Stomach (tissue), 4 donors: ENCODE results near the gene STARD7.

Experiments used
- POLR2A ChIP-seq, 4 donors: fragments of 450-650 bp; IDR thresholded peaks; one replicate each; pipeline ENCODE4 v1.6.1; 2016; ENCODE audit warnings: antibody characterized with exemption in 4 of 4, control low read depth in 2 of 4, mild to moderate bottlenecking in 1 of 4, moderate library complexity in 1 of 4
- TF ChIP-seq, protein P1 (sequence below), 7 experiments: fragments of 450-650 bp in 4 of 7; fragments of 200-600 bp in 3 of 7; sonication (generic) in 3 of 7; IDR thresholded peaks; one replicate each; pipeline ENCODE4 v1.5.1; 2016 to 2019; ENCODE audit warnings: antibody characterized with exemption in 7 of 7, control low read depth in 2 of 7, mild to moderate bottlenecking in 1 of 7

DNA sequence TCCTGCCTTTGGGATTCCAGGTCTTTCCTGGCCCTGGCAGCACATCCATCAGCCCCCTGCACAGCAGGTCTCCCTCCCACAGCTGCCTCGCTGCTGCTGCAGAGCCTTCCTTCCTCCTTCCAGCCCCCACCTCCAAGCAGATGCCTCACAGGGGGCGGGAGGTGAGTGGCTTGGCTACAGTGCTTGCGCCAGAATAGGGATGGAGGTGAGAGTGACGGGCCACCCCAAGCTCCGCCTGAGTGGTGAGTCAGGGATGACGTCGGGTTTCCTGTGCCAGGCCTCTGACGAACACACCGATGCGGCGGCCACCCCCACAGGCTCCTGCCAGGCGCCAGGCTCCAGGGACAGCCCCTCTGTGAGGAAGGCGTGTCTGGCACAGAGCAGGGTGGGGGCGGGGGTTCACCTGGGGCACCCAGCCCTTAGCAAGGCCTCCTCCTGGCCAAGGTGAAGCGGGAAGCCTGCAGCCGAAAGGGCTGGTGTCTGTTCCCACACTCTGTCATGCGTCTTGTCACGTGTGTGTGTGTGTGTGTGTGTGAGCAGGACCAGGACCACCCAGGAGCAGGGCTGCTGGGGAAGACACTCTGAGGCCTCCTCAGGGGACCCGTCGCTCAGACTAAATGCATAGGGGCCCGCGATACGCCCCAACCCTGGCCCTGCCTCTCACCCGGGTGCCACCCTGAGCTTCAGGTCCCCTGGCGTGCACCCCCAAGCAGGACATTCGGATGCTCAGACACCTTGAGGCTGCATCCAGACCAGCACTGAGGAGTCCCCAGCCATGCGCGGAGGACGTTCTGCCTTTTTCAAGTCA lies 60.0 kb downstream of the STARD7 start:
- no peak for TF ChIP-seq POLR2A (IDR thresholded peaks at IDR 0.05)
- TF ChIP-seq, protein P1, sequence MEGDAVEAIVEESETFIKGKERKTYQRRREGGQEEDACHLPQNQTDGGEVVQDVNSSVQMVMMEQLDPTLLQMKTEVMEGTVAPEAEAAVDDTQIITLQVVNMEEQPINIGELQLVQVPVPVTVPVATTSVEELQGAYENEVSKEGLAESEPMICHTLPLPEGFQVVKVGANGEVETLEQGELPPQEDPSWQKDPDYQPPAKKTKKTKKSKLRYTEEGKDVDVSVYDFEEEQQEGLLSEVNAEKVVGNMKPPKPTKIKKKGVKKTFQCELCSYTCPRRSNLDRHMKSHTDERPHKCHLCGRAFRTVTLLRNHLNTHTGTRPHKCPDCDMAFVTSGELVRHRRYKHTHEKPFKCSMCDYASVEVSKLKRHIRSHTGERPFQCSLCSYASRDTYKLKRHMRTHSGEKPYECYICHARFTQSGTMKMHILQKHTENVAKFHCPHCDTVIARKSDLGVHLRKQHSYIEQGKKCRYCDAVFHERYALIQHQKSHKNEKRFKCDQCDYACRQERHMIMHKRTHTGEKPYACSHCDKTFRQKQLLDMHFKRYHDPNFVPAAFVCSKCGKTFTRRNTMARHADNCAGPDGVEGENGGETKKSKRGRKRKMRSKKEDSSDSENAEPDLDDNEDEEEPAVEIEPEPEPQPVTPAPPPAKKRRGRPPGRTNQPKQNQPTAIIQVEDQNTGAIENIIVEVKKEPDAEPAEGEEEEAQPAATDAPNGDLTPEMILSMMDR (IDR thresholded peaks at IDR 0.05), result no peak
